Rectal smooth muscle tissue (tissue), 1 donor: Measurements from ENCODE around the gene ADARB2.

Experiments used
- H3K27ac ChIP-seq: one replicate; pipeline ENCODE4 v1.7.0; 2013; ENCODE audit warnings: low read depth, low read length, inconsistent platforms
- H3K27me3 ChIP-seq: one replicate; pipeline ENCODE4 v1.7.0; 2013; ENCODE audit warnings: low read length; ENCODE audit not compliant: control insufficient read depth, insufficient read depth
- H3K36me3 ChIP-seq: one replicate; pipeline ENCODE4 v1.7.0; 2013; ENCODE audit warnings: low read length; ENCODE audit not compliant: control insufficient read depth, insufficient read depth
- H3K4me1 ChIP-seq: one replicate; pipeline ENCODE4 v1.7.0; 2013; ENCODE audit warnings: low read length; ENCODE audit not compliant: control insufficient read depth, insufficient read depth
- H3K4me3 ChIP-seq: one replicate; pipeline ENCODE4 v1.7.0; 2013; ENCODE audit warnings: low read length
- H3K9ac ChIP-seq: one replicate; pipeline ENCODE4 v1.7.0; 2013; ENCODE audit warnings: low read length

The ADARB2 gene

GRCh38 chr10:1476455-1476803, 260.9 kb downstream of the ADARB2 start:
- no peaks in the 10 kb centered on the region for H3K36me3 ChIP-seq

GRCh38 chr10:1475771-1476454, 261.4 kb downstream of the ADARB2 start:
- Histone ChIP-seq H3K4me1 (no peaks in the 10 kb centered on the region), H3K4me3 (no peak overlapping the region), H3K27ac (no peak overlapping the region), H3K36me3 (no peaks in the 10 kb centered on the region), H3K9ac (no peak overlapping the region), H3K27me3 (no peaks in the 10 kb centered on the region)

More at GRCh38 chr10:1476455-1476803, 260.9 kb downstream of the ADARB2 start:
- Histone ChIP-seq H3K27me3 (no peaks in the 10 kb centered on the region), H3K4me3 (no peak overlapping the region), H3K4me1 (no peaks in the 10 kb centered on the region), H3K9ac (no peak overlapping the region), H3K27ac (no peak overlapping the region)

GRCh38 chr10:1475098-1475591, 262.2 kb downstream of the ADARB2 start:
- H3K4me3 ChIP-seq: no peak overlapping the region
- no peaks in the 10 kb centered on the region for H3K36me3 ChIP-seq
- H3K9ac ChIP-seq: no peak overlapping the region
- no peak overlapping the region for H3K27ac ChIP-seq
- H3K27me3 ChIP-seq: no peaks in the 10 kb centered on the region
- no peaks in the 10 kb centered on the region for H3K4me1 ChIP-seq

DNA sequence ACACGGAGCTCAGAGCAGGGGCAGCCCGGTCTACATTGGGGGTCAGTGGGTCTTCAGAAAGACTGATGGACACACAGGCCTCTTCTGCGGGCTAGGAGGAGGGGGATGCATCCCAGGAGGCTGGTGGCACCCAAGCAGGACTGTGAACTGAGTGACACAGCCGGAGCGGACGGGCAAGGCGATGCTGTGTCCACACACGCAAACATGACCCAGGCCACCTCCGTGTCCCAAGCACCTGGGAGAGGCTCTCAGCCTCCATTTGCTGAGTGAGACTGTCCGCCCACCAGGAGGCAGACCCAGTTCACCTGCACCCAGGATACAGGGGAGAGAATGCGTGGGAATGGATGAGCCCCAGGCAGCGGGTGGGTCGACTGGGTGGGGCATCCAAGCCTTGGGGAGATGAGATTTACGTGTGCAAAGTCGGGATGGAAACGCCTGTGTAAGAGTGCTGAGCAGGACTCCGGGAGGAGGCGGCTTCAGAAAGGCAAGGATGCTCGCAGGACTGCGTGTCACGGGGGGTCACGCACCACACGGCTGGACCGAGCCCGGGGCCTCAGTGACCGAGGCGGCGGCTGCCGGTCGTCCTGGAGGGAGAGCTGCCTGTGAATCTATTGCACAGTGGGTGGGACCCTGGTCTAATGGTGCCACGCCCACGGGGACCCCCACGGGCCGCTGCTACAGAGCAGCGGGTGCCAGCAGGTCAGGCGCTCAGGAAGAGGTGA, 262.8 kb downstream of the ADARB2 start:
- H3K4me1 ChIP-seq: no peaks in the 10 kb centered on the region
- no peak overlapping the region for H3K9ac ChIP-seq
- no peaks in the 10 kb centered on the region for H3K36me3 ChIP-seq
- no peak overlapping the region for H3K27ac ChIP-seq
- H3K27me3 ChIP-seq: no peaks in the 10 kb centered on the region
- no peak overlapping the region for H3K4me3 ChIP-seq

DNA sequence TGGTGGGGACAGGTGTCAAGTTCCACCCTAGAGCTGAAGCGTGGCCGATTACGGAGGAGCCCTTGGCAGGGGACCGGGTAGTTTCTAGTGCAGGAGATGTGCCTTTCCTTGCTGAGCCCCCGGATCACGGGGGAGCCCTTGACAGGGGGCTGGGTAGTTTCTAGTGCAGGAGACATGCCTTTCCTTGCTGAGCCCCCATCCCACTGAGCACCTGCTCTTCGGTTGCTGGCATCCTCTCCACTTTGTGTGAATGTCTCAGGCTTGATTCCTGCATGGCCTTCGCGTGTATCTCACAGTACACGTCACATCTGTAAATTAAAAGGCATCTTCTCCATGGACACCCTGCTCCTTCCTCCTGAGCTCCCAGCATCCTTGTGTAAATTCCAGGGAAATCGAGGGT, 263.5 kb downstream of the ADARB2 start:
- H3K4me1 ChIP-seq: no peaks in the 10 kb centered on the region
- no peaks in the 10 kb centered on the region for H3K27me3 ChIP-seq
- no peaks in the 10 kb centered on the region for H3K36me3 ChIP-seq
- H3K9ac ChIP-seq: no peak overlapping the region
- no peak overlapping the region for H3K4me3 ChIP-seq
- no peak overlapping the region for H3K27ac ChIP-seq

- Histone ChIP-seq H3K27ac (no peak overlapping the region), H3K4me3 (no peak overlapping the region), H3K27me3 (peaks cover 2% of the 10 kb centered on the region), H3K9ac (no peak overlapping the region), H3K36me3 (no peaks in the 10 kb centered on the region), H3K4me1 (no peaks in the 10 kb centered on the region)
These were observed 265.0 kb downstream of the ADARB2 start for GRCh38 chr10:1472178-1472958.

DNA sequence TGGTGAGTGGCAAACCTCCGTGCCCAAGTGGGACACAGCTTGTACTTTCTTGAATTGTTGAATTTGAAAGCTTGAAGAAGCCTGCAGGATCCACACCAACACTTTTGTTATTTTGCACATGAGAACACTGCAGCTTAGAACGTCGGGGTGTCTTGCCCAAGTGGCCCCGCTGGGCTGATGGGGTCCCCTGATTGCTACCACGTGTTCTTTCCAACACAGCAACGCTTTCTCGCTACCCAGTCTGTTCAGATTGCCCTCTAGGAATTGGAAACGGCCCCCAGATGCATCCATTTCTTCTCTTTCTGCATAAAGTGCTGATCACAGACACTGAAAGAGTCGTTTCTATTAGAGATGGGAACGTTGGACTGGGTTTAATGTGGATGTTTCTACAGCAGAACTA, 268.5 kb downstream of the ADARB2 start:
- Histone ChIP-seq H3K4me3 (no peak overlapping the region), H3K36me3 (no peaks in the 10 kb centered on the region), H3K9ac (no peak overlapping the region), H3K4me1 (no peaks in the 10 kb centered on the region), H3K27me3 (peaks cover 4% of the 10 kb centered on the region), H3K27ac (no peak overlapping the region)

DNA sequence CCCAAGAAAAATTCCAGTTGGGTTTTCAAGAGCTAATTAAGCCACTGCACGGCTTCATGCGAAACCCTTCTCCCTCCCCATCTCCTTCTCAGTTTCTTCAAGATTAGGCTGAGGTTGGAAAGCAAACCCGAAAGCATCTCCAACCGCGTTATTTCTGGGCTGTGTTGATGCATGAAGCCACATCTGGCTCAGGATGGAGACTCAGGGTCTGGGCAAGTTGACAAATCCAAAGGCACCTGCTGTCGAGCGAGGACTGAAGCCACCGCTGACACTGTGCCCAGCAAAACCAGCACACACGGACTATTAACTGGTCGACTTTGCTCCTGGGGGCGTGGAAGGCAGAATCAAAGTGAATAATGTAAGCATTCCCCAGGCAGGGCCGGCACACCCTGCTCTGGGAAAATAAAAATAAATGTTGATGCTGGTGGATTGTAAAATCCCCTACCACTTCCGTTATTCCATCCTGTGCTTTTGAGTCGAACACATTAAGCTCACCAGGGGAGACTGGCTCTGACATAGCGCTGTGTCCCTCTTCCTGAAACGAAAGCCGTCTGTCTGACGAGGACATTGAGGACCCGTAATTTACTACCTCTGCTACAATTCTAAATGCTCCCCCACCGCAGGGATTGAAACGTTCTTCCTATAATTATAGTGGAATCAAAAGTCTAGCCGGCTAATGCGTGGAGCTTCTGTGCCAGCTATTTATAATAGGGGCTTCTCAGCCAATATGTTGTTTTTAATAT, 269.8 kb downstream of the ADARB2 start:
- H3K4me1 ChIP-seq: no peaks in the 10 kb centered on the region
- no peak overlapping the region for H3K27ac ChIP-seq
- no peak overlapping the region for H3K9ac ChIP-seq
- H3K27me3 ChIP-seq: peaks cover 4% of the 10 kb centered on the region
- no peak overlapping the region for H3K4me3 ChIP-seq
- no peaks in the 10 kb centered on the region for H3K36me3 ChIP-seq

- no peak overlapping the region for H3K9ac ChIP-seq
These were observed 271.1 kb downstream of the ADARB2 start for GRCh38 chr10:1465993-1466764.

GRCh38 chr10:1465418-1465911, 271.9 kb downstream of the ADARB2 start:
- H3K4me3 ChIP-seq: no peak overlapping the region
- H3K4me1 ChIP-seq: no peaks in the 10 kb centered on the region
- H3K36me3 ChIP-seq: no peaks in the 10 kb centered on the region
- no peak overlapping the region for H3K9ac ChIP-seq
- peaks cover 4% of the 10 kb centered on the region for H3K27me3 ChIP-seq
- no peak overlapping the region for H3K27ac ChIP-seq

More at GRCh38 chr10:1465993-1466764, 271.1 kb downstream of the ADARB2 start:
- no peaks in the 10 kb centered on the region for H3K36me3 ChIP-seq
- no peak overlapping the region for H3K27ac ChIP-seq
- no peaks in the 10 kb centered on the region for H3K4me1 ChIP-seq
- peaks cover 4% of the 10 kb centered on the region for H3K27me3 ChIP-seq
- H3K4me3 ChIP-seq: no peak overlapping the region

DNA sequence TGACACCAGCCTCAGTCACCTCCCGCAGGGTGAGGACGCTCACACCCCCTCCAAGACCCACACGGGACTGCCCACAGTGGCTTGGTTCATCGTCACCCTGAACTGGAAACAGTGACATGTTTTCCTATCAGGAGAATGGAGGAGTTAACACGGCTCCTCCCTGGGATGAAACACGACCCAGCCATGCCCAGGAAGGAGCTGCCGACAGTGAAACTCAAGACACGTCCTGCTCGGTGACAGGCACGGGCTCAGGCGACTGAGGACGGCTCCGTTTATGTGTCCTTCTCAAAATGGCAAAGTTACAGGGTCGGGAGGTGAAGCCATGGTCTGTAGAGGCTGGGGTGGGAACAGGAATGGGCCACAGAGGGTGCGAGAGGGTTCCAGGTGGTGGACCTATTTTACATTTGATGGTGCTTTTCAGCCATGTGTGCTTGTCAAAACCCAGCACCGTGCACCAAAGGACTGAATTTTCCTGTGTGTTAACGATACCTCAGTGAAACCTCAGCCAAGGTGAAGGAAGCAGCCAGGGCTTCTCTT, 272.4 kb downstream of the ADARB2 start:
- no peak overlapping the region for H3K9ac ChIP-seq
- H3K36me3 ChIP-seq: no peaks in the 10 kb centered on the region
- no peak overlapping the region for H3K27ac ChIP-seq
- no peaks in the 10 kb centered on the region for H3K4me1 ChIP-seq
- H3K4me3 ChIP-seq: no peak overlapping the region
- H3K27me3 ChIP-seq: peaks cover 4% of the 10 kb centered on the region
